Activated B cell treated with CpG ODN at 0.5 μM for 24 hours (primary cell): ENCODE results near the gene BTBD6. TPM values are rescaled to one million over a fixed set of nuclear protein-coding genes. Genes with fewer than 3 reads are reported as not detected.

Experiments
- ATAC-seq: fragments of 200-7000 bp; cut with Tn5 transposase; one replicate; pipeline ENCODE4 v1.10.0; 2021; ENCODE audit warnings: low read depth, mild to moderate bottlenecking, moderate library complexity
- CTCF ChIA-PET: fragments of 350-600 bp; sonication (Branson Sonifier 250); formaldehyde crosslinking; loops from one replicate; lab custom pipeline; 2021; ENCODE audit warnings: antibody characterized with exemption; lab: Charles Lee
- POLR2A ChIA-PET: fragments of 350-600 bp; sonication (Branson Sonifier 250); formaldehyde crosslinking; loops from one replicate; lab custom pipeline; 2021; ENCODE audit warnings: antibody characterized with exemption; lab: Charles Lee
- DNase-seq: peaks from one replicate; pipeline ENCODE4 v3.0.0; 2022
- H3K27ac Mint-ChIP-seq: one replicate; pipeline ENCODE4 v1.8.0; 2020; ENCODE audit warnings: mixed read lengths
- H3K27me3 Mint-ChIP-seq: one replicate; pipeline ENCODE4 v1.8.0; 2021; ENCODE audit warnings: mixed read lengths
- H3K36me3 Mint-ChIP-seq: one replicate; pipeline ENCODE4 v1.8.0; 2021; ENCODE audit warnings: low read depth, mixed read lengths
- H3K4me1 Mint-ChIP-seq: one replicate; pipeline ENCODE4 v1.8.0; 2021; ENCODE audit warnings: mixed read lengths
- H3K4me3 Mint-ChIP-seq: one replicate; pipeline ENCODE4 v1.8.0; 2020; ENCODE audit warnings: mild to moderate bottlenecking, mixed read lengths
- H3K9me3 Mint-ChIP-seq: one replicate; pipeline ENCODE4 v1.8.0; 2020; ENCODE audit warnings: mixed read lengths
- CTCF ChIP-seq: fragments of 200-600 bp; IDR thresholded peaks from one replicate; pipeline ENCODE4 v1.8.0; 2022; ENCODE audit warnings: antibody characterized with exemption, mild to moderate bottlenecking
- intact Hi-C: fragments of 100-400 bp; cut with micrococcal nuclease; formaldehyde crosslinking; loops from one replicate; pipeline ENCODE4 v1.15.1; 2024
- total RNA-seq: library from RNA; stranded (reverse); gene quantifications from 2 replicates; pipeline ENCODE4 v1.2.3, GENCODE V29; 2022

The BTBD6 gene
- total RNA-seq, 1 donor from 2014 or later: 21.0 TPM

- Mint-ChIP-seq H3K27me3 (no peaks in the 10 kb centered on the region), H3K4me3 (no peak overlapping the region), H3K4me1 (peaks cover 16% of the 10 kb centered on the region), H3K9me3 (no peaks in the 10 kb centered on the region), H3K36me3 (peaks cover 2% of the 10 kb centered on the region), H3K27ac (no peak overlapping the region)
- intact Hi-C loops: no loop called here
- DNase-seq: no peak
- ChIA-PET CTCF (interaction anchor here (0.9 kb wide), 1 partner anchor 33 kb away, joined by 3 read pairs; no protein-coding TSS in a partner anchor), POLR2A (no interaction called here)
- no peak for TF ChIP-seq CTCF
- ATAC-seq: no peak
Measured at GRCh38 chr14:105258846-105259245, 10.5 kb downstream of the BTBD6 start.

GRCh38 chr14:105260959-105261358, 12.6 kb downstream of the BTBD6 start:
- H3K27ac Mint-ChIP-seq: no peak overlapping the region
- ATAC-seq: no peak
- TF ChIP-seq CTCF: no peak

GRCh38 chr14:105261781-105262180, 13.4 kb downstream of the BTBD6 start:
- TF ChIP-seq CTCF: no peak
- no peak overlapping the region for H3K27ac Mint-ChIP-seq
- H3K4me3 Mint-ChIP-seq: no peak overlapping the region
- peaks cover 11% of the 10 kb centered on the region for H3K4me1 Mint-ChIP-seq
- ATAC-seq (no peak), DNase-seq (no peak)
- H3K27me3 Mint-ChIP-seq: no peaks in the 10 kb centered on the region
- ChIA-PET CTCF (no interaction called here), POLR2A (no interaction called here)
- H3K36me3 Mint-ChIP-seq: peaks cover 13% of the 10 kb centered on the region
- intact Hi-C loops: no loop called here
- H3K9me3 Mint-ChIP-seq: no peaks in the 10 kb centered on the region

More at GRCh38 chr14:105260959-105261358, 12.6 kb downstream of the BTBD6 start:
- Mint-ChIP-seq H3K27me3 (no peaks in the 10 kb centered on the region), H3K9me3 (no peaks in the 10 kb centered on the region), H3K4me3 (no peak overlapping the region), H3K36me3 (peaks cover 9% of the 10 kb centered on the region), H3K4me1 (peaks cover 11% of the 10 kb centered on the region)
- CTCF ChIA-PET: no interaction called here
- DNase-seq: no peak
- intact Hi-C loops: no loop called here
- POLR2A ChIA-PET: interaction anchor here (0.6 kb wide), 1 partner anchor 220 kb away, joined by 3 read pairs; no protein-coding TSS in a partner anchor

GRCh38 chr14:105267820-105268548, 19.7 kb downstream of the BTBD6 start:
- POLR2A ChIA-PET: interaction anchor here (0.6 kb wide), 1 partner anchor 10 kb away, joined by 3 read pairs; no protein-coding TSS in a partner anchor
- Mint-ChIP-seq H3K36me3 (peaks cover 26% of the 10 kb centered on the region), H3K9me3 (no peaks in the 10 kb centered on the region), H3K27me3 (no peaks in the 10 kb centered on the region), H3K27ac (no peak overlapping the region), H3K4me3 (no peak overlapping the region), H3K4me1 (peaks cover 12% of the 10 kb centered on the region)
- ATAC-seq: no peak
- CTCF ChIA-PET: no interaction called here
- intact Hi-C loops: no loop called here
- no peak for TF ChIP-seq CTCF
- DNase-seq: no peak

- no peaks in the 10 kb centered on the region for H3K9me3 Mint-ChIP-seq
- ATAC-seq (no peak), DNase-seq (no peak)
- ChIA-PET CTCF (no interaction called here), POLR2A (no interaction called here)
- no peak overlapping the region for H3K4me3 Mint-ChIP-seq
- no peak overlapping the region for H3K27ac Mint-ChIP-seq
- TF ChIP-seq CTCF: no peak
- H3K4me1 Mint-ChIP-seq: peaks cover 7% of the 10 kb centered on the region
- intact Hi-C loops: no loop called here
- no peaks in the 10 kb centered on the region for H3K27me3 Mint-ChIP-seq
- peaks cover 23% of the 10 kb centered on the region for H3K36me3 Mint-ChIP-seq
Measured at GRCh38 chr14:105268736-105269354, 20.5 kb downstream of the BTBD6 start.
